ENCODE results near the gene STYX.
"Not testable (repeated sequence)": the region's sequence is repeated elsewhere in the genome, so short reads cannot be mapped to it uniquely, and the experiment has no call there.

GRCh38 chr14:52762923-52763322 lies 33.0 kb downstream of the STYX start:
- not testable (repeated sequence) for TF ChIP-seq POLR2A (IDR thresholded peaks at IDR 0.05)
- TF ChIP-seq, protein P1, sequence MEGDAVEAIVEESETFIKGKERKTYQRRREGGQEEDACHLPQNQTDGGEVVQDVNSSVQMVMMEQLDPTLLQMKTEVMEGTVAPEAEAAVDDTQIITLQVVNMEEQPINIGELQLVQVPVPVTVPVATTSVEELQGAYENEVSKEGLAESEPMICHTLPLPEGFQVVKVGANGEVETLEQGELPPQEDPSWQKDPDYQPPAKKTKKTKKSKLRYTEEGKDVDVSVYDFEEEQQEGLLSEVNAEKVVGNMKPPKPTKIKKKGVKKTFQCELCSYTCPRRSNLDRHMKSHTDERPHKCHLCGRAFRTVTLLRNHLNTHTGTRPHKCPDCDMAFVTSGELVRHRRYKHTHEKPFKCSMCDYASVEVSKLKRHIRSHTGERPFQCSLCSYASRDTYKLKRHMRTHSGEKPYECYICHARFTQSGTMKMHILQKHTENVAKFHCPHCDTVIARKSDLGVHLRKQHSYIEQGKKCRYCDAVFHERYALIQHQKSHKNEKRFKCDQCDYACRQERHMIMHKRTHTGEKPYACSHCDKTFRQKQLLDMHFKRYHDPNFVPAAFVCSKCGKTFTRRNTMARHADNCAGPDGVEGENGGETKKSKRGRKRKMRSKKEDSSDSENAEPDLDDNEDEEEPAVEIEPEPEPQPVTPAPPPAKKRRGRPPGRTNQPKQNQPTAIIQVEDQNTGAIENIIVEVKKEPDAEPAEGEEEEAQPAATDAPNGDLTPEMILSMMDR (IDR thresholded peaks at IDR 0.05): not testable (repeated sequence)
